Stimulated activated effector memory CD8-positive, alpha-beta T cell treated with anti-CD3 and anti-CD28 coated beads, Interleukin-12 subunit alpha, Interleukin-12 subunit beta, amount 100 ng/mL, for 72 hours (primary cell): Measurements from ENCODE around the gene UBALD2.
"Not testable (repeated sequence)": the region's sequence is repeated elsewhere in the genome, so short reads cannot be mapped to it uniquely, and the experiment has no call there.

ENCODE experiments used
- ATAC-seq: fragments of 150-1000 bp; cut with Tn5 transposase; 2 replicates; pipeline ENCODE4 v1.10.0; 2021
- DNase-seq, 2 donors: peaks; one replicate each; pipeline ENCODE4 v3.0.0; 2021 to 2022; ENCODE audit warnings: low spot score in 2 of 2
- H3K27ac Mint-ChIP-seq: one replicate; pipeline ENCODE4 v1.8.0; 2022; ENCODE audit warnings: mild to moderate bottlenecking, mixed read lengths
- H3K36me3 Mint-ChIP-seq: one replicate; pipeline ENCODE4 v1.8.0; 2022; ENCODE audit warnings: mild to moderate bottlenecking, mixed read lengths
- H3K4me1 Mint-ChIP-seq: one replicate; pipeline ENCODE4 v1.8.0; 2022; ENCODE audit warnings: mixed read lengths
- H3K4me3 Mint-ChIP-seq: one replicate; pipeline ENCODE4 v1.8.0; 2022; ENCODE audit warnings: mild to moderate bottlenecking, mixed read lengths
- H3K9me3 Mint-ChIP-seq: one replicate; pipeline ENCODE4 v1.8.0; 2022; ENCODE audit warnings: mixed read lengths

The UBALD2 gene

GRCh38 chr17:76252967-76253766 lies 12.0 kb upstream of the UBALD2 start:
- H3K36me3 Mint-ChIP-seq, result not testable (repeated sequence)
- H3K4me3 Mint-ChIP-seq, result peak overlapping the region; percentile 71

GRCh38 chr17:76253841-76254240 lies 11.3 kb upstream of the UBALD2 start:
- no peak for ATAC-seq
- Mint-ChIP-seq H3K9me3 (no peaks in the 10 kb centered on the region), H3K36me3 (peaks cover 8% of the 10 kb centered on the region), H3K4me1 (peaks cover 40% of the 10 kb centered on the region), H3K4me3 (no peak overlapping the region), H3K27ac (no peak overlapping the region)
- no peak for DNase-seq

More at GRCh38 chr17:76252967-76253766, 12.0 kb upstream of the UBALD2 start:
- H3K27ac Mint-ChIP-seq, result peak overlapping the region; percentile 90
- peaks cover 45% of the 10 kb centered on the region for H3K4me1 Mint-ChIP-seq
- H3K9me3 Mint-ChIP-seq, ATAC-seq: not testable (repeated sequence)
- peak in 1 of 2 donors; percentile 61 for DNase-seq

GRCh38 chr17:76254275-76254674 lies 10.9 kb upstream of the UBALD2 start:
- Mint-ChIP-seq H3K9me3 (no peaks in the 10 kb centered on the region), H3K4me1 (peaks cover 40% of the 10 kb centered on the region), H3K36me3 (peaks cover 8% of the 10 kb centered on the region), H3K4me3 (no peak overlapping the region), H3K27ac (no peak overlapping the region)
- DNase-seq (no peak), ATAC-seq (no peak)

- no peak for ATAC-seq
These were observed 9.2 kb upstream of the UBALD2 start for GRCh38 chr17:76255801-76256429.

GRCh38 chr17:76256430-76257050 lies 8.6 kb upstream of the UBALD2 start:
- Mint-ChIP-seq H3K4me1 (peaks cover 36% of the 10 kb centered on the region), H3K27ac (peak overlapping the region; percentile 81), H3K4me3 (peak overlapping the region; percentile 58)
- not testable (repeated sequence) for H3K9me3 Mint-ChIP-seq, H3K36me3 Mint-ChIP-seq
- DNase-seq, result peak in 1 of 2 donors; percentile 85
- peak; percentile 72 for ATAC-seq

More at GRCh38 chr17:76255801-76256429, 9.2 kb upstream of the UBALD2 start:
- no peaks in the 10 kb centered on the region for H3K9me3 Mint-ChIP-seq
- DNase-seq, result no peak
- peak overlapping the region; percentile 81 for H3K27ac Mint-ChIP-seq
- peaks cover 40% of the 10 kb centered on the region for H3K4me1 Mint-ChIP-seq
- peaks cover 8% of the 10 kb centered on the region for H3K36me3 Mint-ChIP-seq
- H3K4me3 Mint-ChIP-seq, result peak overlapping the region; percentile 58

GRCh38 chr17:76260220-76260619 lies 4.9 kb upstream of the UBALD2 start:
- no peak overlapping the region for H3K4me3 Mint-ChIP-seq
- peaks cover 21% of the 10 kb centered on the region for H3K36me3 Mint-ChIP-seq
- H3K27ac Mint-ChIP-seq, result no peak overlapping the region
- peaks cover 49% of the 10 kb centered on the region for H3K4me1 Mint-ChIP-seq
- DNase-seq (no peak), ATAC-seq (no peak)
- H3K9me3 Mint-ChIP-seq, result no peaks in the 10 kb centered on the region

GRCh38 chr17:76260669-76261068 lies 4.5 kb upstream of the UBALD2 start:
- Mint-ChIP-seq H3K4me3 (no peak overlapping the region), H3K27ac (no peak overlapping the region), H3K9me3 (no peaks in the 10 kb centered on the region), H3K36me3 (peaks cover 26% of the 10 kb centered on the region), H3K4me1 (peaks cover 44% of the 10 kb centered on the region)
- ATAC-seq (no peak), DNase-seq (no peak)

- Mint-ChIP-seq H3K27ac (peak overlapping the region; percentile 96), H3K36me3 (peaks cover 32% of the 10 kb centered on the region), H3K4me3 (peak overlapping the region; percentile 88), H3K9me3 (no peaks in the 10 kb centered on the region), H3K4me1 (peaks cover 36% of the 10 kb centered on the region)
- no peak for ATAC-seq
- DNase-seq, result no peak
These were observed 3.5 kb upstream of the UBALD2 start for GRCh38 chr17:76261421-76262215.

GRCh38 chr17:76262732-76263344 lies 2.3 kb upstream of the UBALD2 start:
- H3K36me3 Mint-ChIP-seq, result peaks cover 40% of the 10 kb centered on the region
- peak overlapping the region; percentile 96 for H3K27ac Mint-ChIP-seq
- DNase-seq (no peak), ATAC-seq (no peak)
- H3K9me3 Mint-ChIP-seq, result no peaks in the 10 kb centered on the region
- H3K4me1 Mint-ChIP-seq, result peaks cover 34% of the 10 kb centered on the region
- H3K4me3 Mint-ChIP-seq, result peak overlapping the region; percentile 88

- peak overlapping the region; percentile 96 for H3K27ac Mint-ChIP-seq
- no peak for ATAC-seq
These were observed 1.3 kb upstream of the UBALD2 start for GRCh38 chr17:76263896-76264295.

GRCh38 chr17:76264425-76264754 lies 758 bp upstream of the UBALD2 start:
- DNase-seq, result peak in 1 of 2 donors; percentile 70
- Mint-ChIP-seq H3K36me3 (peaks cover 55% of the 10 kb centered on the region), H3K4me1 (peaks cover 48% of the 10 kb centered on the region), H3K27ac (peak overlapping the region; percentile 96), H3K9me3 (no peaks in the 10 kb centered on the region), H3K4me3 (peak overlapping the region; percentile 88)
- ATAC-seq, result peak; percentile 1

More at GRCh38 chr17:76263896-76264295, 1.3 kb upstream of the UBALD2 start:
- H3K4me3 Mint-ChIP-seq, result peak overlapping the region; percentile 88
- H3K36me3 Mint-ChIP-seq, result peaks cover 51% of the 10 kb centered on the region
- no peaks in the 10 kb centered on the region for H3K9me3 Mint-ChIP-seq
- H3K4me1 Mint-ChIP-seq, result peaks cover 43% of the 10 kb centered on the region
- no peak for DNase-seq

GRCh38 chr17:76265624-76266243 lies 586 bp downstream of the UBALD2 start:
- no peak for ATAC-seq
- DNase-seq, result peak in 1 of 2 donors; percentile 80
- Mint-ChIP-seq H3K36me3 (peaks cover 69% of the 10 kb centered on the region), H3K9me3 (no peaks in the 10 kb centered on the region), H3K27ac (peak overlapping the region; percentile 96), H3K4me3 (peak overlapping the region; percentile 88), H3K4me1 (peaks cover 57% of the 10 kb centered on the region)

GRCh38 chr17:76266244-76266938 lies 1.2 kb downstream of the UBALD2 start:
- ATAC-seq, result no peak
- peaks cover 63% of the 10 kb centered on the region for H3K4me1 Mint-ChIP-seq
- peaks cover 75% of the 10 kb centered on the region for H3K36me3 Mint-ChIP-seq
- peak overlapping the region; percentile 96 for H3K27ac Mint-ChIP-seq
- DNase-seq, result peak in 1 of 2 donors; percentile 73
- peak overlapping the region; percentile 88 for H3K4me3 Mint-ChIP-seq
- H3K9me3 Mint-ChIP-seq, result no peaks in the 10 kb centered on the region
